CD4-positive, alpha-beta T cell treated with Interleukin-17A for 4 hours (primary cell): ENCODE data around the gene C16orf95.

ENCODE experiments used
- DNase-seq: peaks from one replicate; pipeline ENCODE4 v3.0.0-alpha.2; 2020; ENCODE audit warnings: mixed read lengths

The C16orf95 gene

GRCh38 chr16:87330646-87331045, 13.5 kb upstream of the C16orf95 start:
- DNase-seq: no peak

GRCh38 chr16:87330257-87330624, 13.0 kb upstream of the C16orf95 start:
- no peak for DNase-seq

- no peak for DNase-seq
These were observed 12.5 kb upstream of the C16orf95 start for GRCh38 chr16:87329436-87330256.

DNA sequence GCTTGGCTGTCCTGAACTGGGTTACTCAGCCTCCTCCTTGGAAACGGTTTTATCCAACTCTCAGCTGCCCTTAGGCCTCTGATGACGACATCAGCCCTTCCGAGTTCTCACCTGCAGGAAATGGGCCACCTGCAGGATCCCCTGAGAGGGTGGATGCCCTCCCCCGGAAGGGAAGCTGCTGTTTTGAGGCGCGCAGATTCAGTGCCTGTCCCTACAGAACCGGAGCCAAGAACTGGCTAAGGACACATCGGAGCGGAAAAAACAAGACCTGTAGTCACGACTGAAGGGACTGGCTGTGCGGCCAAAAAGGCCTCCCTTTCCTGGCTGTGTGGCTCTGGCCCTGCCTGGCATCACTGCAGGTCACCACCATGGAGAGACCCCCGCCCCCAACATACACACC, 11.7 kb upstream of the C16orf95 start:
- no peak for DNase-seq

- no peak for DNase-seq
These were observed 10.8 kb upstream of the C16orf95 start for GRCh38 chr16:87327798-87328495.

DNA sequence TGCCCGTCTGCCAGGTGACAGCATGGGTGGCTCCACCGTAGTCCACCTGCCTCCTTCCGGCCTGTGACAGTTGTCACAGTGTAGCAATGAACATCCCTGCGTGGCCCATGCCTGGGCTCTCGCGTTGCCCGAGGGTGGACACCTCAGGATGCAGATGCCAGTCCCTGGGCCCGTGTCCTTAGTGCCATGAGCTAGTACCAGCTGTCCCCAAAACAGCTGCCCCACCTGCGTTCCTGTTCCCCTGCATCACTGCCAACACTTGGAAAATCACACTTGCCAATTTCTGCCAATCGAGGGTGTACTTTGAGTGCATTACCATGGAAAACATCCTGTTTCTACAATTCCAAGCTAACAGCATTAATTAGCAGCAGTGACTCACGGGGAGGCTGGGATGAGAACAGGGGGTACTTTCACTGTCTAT, 9.0 kb upstream of the C16orf95 start:
- no peak for DNase-seq

DNA sequence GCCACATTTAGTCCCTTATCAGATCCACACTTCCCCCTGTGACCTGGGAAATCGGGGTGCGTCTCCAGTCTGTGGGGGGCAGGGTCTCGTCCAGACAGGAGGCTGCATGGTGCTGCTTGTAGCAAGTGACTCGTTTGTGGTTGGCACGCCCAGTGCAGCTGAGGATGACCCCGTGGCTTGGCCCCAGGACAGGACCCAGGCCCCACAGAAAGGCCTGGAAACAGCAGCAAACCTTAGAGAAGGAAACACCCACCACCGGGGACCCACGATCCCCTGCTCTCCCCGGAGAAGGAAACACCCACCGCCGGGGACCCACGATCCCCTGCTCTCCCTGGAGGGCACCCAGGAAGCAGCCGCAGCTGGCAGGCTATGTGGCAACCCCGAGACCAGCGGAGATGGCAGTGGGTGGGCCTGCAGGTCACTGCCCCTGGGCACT, 8.2 kb upstream of the C16orf95 start:
- DNase-seq: no peak

GRCh38 chr16:87324411-87325275, 7.5 kb upstream of the C16orf95 start:
- peak; percentile 58 for DNase-seq

DNA sequence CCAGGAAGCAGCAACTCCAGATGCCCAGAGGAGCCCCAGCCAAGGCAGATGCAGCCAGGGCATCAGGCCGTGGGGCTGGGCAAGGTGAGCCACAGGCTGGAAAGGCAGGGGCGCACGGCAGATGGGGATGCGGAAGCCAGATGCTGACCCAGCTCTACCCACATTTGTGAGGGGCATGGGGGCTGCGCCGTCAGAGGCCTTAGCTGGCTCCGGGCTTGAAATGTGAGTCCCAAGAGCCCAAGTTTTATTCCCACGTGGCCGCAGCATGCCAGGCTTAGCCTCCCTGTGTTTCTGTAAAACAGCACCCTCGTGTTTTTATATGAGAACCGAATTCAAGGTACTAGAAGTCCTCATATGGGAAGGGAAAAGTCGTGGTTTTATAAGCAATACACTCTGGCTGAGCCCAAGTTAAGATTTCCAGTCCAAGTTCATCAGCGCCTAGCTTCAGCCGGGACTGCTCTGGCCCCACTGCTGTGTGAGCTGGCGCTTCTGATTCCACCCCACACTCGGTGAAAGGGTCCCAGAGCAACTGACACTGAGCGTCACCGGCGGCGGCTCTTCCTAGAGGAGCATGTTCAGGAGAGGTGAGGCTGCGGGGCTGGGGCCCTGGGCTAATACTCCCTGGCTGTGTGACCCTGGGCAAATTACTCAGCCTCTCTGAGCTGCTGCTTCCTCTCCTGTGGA, 6.7 kb upstream of the C16orf95 start:
- DNase-seq: no peak

- DNase-seq: no peak
These were observed 5.9 kb upstream of the C16orf95 start for GRCh38 chr16:87322833-87323726.

GRCh38 chr16:87322360-87322759, 5.2 kb upstream of the C16orf95 start:
- DNase-seq: no peak

DNA sequence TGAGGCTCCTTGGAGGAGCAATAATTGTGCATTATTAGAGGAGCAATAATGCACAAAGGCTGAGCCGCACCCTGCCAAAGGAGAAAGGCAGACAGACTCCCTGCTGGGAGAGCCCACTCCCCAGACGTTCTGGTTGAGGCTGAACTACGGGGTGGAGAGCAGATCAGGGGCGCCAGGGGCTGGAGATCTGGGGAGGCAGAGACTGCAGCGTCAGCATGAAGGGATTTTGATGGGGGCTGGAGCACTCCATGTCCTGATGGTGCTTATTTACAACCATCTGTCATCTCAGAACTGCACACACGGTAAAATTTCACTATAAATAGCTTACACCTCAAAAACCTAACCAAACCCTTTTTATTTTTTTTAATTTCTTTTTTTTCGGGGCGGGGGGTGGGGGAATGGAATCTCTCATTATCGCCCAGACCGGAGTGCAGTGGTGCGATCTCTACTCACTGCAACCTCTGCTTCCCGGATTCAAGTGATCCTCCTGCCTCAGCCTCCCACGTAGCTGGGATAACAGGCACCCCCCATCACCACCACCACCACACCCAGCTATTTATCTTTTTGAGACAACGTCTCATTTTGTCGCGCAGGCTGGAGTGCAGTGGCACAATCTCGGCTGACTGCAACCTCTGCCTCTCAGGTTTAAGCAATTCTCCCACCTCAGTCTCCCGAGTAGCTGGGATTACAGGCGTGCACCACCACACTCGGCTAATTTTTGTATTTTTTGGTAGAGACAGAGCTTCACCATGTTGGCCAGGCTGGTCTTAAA, 4.3 kb upstream of the C16orf95 start:
- DNase-seq: no peak

DNA sequence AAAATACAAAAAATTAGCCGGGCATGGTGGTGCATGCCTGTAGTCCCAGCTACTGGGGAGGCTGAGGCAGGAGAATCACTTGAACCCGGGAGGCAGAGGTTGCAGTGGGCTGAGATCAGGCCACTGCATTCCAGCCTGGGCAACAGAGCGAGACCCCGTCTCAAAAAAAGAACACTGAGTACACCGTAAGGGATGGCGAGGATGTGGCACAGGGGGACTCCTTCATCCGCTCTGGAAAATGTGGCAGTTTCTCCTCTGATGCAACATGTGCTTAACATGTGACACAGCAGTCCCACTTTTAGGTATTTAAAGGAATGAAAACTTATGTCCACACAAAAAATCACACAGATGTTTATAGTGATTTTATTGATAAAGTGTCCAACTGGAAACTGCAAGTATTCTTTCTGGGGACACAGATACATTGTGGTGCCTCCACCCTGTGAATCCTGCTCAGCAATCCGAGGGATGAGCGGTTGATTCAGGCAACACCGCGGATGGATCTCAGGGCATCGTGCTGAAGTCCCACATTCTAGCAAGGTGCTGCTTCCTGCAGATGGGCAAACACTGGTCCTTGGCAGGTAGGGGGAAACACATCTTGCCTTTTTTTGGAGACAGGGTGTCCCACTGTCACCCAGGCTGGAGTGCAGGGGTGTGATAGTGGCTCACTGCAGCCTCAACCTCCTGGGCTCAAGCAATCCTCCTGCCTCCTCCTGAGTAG, 3.5 kb upstream of the C16orf95 start:
- DNase-seq: no peak

GRCh38 chr16:87319997-87320491, 2.9 kb upstream of the C16orf95 start:
- no peak for DNase-seq

GRCh38 chr16:87319011-87319410, 1.8 kb upstream of the C16orf95 start:
- DNase-seq: no peak

DNA sequence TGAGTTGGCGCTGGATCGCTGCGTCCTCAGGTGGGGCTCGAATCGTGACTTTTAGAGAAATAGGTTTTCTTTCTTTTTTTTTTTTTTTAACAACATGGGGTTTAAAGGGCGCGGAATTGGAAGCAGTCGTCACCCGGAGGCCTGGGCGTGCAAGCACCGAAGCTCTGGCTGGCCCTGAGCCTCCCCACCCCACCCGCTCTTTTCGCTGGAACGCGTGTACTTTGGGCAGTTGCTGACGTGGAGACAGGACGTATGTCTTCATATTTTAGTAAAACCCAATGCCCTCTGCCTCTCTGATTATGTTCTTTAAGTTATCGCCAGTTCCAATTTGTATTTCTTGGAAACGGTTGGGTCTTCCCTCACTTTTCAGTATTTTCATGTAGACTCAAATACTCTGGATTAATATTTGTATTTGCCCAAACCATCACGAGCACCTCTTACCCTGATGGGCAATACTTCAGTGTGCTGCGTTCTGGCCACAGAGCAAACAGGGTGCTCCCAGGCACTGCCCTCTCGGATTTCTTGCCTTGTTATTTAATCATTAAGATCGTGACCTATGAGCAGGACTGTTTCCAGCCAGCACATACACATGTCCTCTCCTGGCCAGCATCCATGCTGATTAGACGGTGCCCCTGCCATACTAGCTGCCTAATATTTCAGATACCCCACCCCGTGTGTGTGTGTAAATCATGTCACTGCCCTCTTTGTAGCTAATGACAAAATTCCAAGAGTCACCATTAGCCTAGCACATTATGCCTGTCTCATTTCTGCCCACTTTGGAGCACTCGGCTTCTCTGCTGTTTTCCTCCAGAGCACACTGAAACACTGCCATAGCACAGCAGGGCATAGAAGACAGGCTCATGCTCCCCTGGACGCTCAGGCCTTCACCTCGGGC, 805 bp upstream of the C16orf95 start:
- no peak for DNase-seq

GRCh38 chr16:87316450-87316922, 706 bp downstream of the C16orf95 start:
- DNase-seq: no peak

DNA sequence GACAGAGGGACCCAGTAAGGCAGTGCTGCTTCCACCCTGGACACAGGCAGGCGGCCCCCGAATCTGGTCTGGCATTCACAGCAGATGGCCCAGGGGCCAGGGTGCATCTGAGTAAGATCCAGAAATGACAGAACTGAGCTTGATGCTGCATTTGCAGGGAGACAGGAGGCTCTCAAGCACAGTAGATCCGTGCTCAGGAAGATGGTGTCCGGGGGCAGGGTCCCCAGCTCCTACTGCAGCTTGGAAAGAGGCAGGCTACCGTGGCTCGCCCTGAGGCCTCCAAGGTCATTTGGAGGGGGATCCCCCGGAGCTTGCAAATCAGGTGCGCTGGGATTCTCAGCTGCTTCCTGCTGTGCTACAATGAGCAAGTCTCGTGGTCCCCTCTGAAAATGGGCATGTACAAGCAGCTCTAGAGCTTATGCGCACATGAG, 2.2 kb downstream of the C16orf95 start:
- DNase-seq: no peak

- DNase-seq: no peak
These were observed 5.2 kb downstream of the C16orf95 start for GRCh38 chr16:87312008-87312407.
